ENCODE data around the gene KRTAP4-7. TPM values are rescaled to one million over a fixed set of nuclear protein-coding genes. Genes with fewer than 3 reads are reported as not detected.
"Not testable (repeated sequence)": the region's sequence is repeated elsewhere in the genome, so short reads cannot be mapped to it uniquely, and the experiment has no call there.

Gene KRTAP4-7
- total RNA-seq (2022): not detected in 2 replicates
- not detected for Bru-seq, nascent RNA
- BruChase-seq, experiment 1, labeled RNA remaining after a 2-hour chase: not detected
- BruChase-seq, experiment 2, labeled RNA remaining after a 6-hour chase: percentile 26 among the genes with signal in this experiment
- long read RNA-seq: 0 reads

DNA sequence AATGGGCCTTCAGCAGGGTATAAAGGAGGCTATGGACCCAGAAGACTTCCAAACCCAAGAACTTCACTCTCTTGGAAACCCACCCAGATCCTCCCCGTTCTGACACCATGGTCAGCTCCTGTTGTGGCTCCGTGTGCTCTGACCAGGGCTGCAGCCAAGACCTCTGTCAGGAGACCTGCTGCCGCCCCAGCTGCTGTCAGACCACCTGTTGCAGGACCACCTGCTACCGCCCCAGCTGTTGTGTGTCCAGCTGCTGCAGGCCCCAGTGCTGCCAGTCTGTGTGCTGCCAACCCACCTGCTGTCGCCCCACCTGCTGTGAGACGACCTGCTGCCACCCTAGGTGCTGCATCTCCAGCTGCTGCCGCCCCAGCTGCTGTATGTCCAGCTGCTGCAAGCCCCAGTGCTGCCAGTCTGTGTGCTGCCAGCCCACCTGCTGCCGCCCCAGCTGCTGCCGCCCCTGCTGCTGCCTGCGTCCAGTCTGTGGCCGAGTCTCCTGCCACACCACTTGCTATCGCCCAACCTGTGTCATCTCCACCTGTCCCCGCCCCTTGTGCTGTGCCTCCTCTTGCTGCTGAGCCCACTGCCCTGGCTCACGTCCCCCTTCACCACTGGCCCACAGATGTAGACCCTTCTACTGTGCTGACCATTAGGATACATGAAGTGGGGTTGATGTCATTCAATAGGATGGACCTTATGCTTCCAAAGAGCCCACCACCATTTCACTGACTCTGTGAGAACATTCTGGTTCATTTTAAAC lies at the start of gene KRTAP4-7:
KRTAP4-7 (plus strand) TSS at position 51 of the 757 bp plus-strand sequence; CDS start at position 108, 57 bp downstream.
- peaks cover 13% of the 10 kb centered on the region for H3K4me1 Mint-ChIP-seq (ENCODE audit: low read depth, unreplicated experiment)
- H3K36me3 Mint-ChIP-seq (ENCODE audit: insufficient read depth, unreplicated experiment); H3K9me3 Mint-ChIP-seq (ENCODE audit: unreplicated experiment); BruUV-seq (replicated peaks); DNase-seq; H3K36me3 ChIP-seq (ENCODE audit: control insufficient read depth, insufficient read depth, low read length); H3K27ac Mint-ChIP-seq (ENCODE audit: unreplicated experiment); POLR2A ChIA-PET; H3K27me3 Mint-ChIP-seq (ENCODE audit: insufficient read depth, unreplicated experiment); H3K4me3 ChIP-seq (ENCODE audit: low read depth, low read length); H3K9me3 ChIP-seq; intact Hi-C loops (cut with micrococcal nuclease; ENCODE audit: unreplicated experiment); H3K4me3 Mint-ChIP-seq (ENCODE audit: unreplicated experiment); H3K27me3 ChIP-seq (replicated peaks; ENCODE audit: control insufficient read depth, insufficient read depth, low read length); H3K4me1 ChIP-seq; CTCF ChIA-PET: not testable (repeated sequence)

GRCh38 chr17:41034346-41034935 lies 49.5 kb upstream of the KRTAP4-7 start, which contains the start of gene KRTAP1-3:
Gene KRTAP1-3 (minus strand): TSS chr17:41034874. CDS start chr17:41034821, 53 bp downstream.
- CTCF ChIA-PET; POLR2A ChIA-PET; H3K4me1 ChIP-seq; H3K27me3 Mint-ChIP-seq (ENCODE audit: insufficient read depth, unreplicated experiment); H3K9me3 ChIP-seq; intact Hi-C loops (cut with micrococcal nuclease; ENCODE audit: unreplicated experiment); H3K27ac Mint-ChIP-seq (ENCODE audit: unreplicated experiment); BruUV-seq (replicated peaks); H3K36me3 Mint-ChIP-seq (ENCODE audit: insufficient read depth, unreplicated experiment); DNase-seq; H3K4me1 Mint-ChIP-seq (ENCODE audit: low read depth, unreplicated experiment); H3K36me3 ChIP-seq (ENCODE audit: control insufficient read depth, insufficient read depth, low read length); H3K9me3 Mint-ChIP-seq (ENCODE audit: unreplicated experiment); H3K27me3 ChIP-seq (replicated peaks; ENCODE audit: control insufficient read depth, insufficient read depth, low read length); H3K4me3 ChIP-seq (ENCODE audit: low read depth, low read length); H3K4me3 Mint-ChIP-seq (ENCODE audit: unreplicated experiment): not testable (repeated sequence)

DNA sequence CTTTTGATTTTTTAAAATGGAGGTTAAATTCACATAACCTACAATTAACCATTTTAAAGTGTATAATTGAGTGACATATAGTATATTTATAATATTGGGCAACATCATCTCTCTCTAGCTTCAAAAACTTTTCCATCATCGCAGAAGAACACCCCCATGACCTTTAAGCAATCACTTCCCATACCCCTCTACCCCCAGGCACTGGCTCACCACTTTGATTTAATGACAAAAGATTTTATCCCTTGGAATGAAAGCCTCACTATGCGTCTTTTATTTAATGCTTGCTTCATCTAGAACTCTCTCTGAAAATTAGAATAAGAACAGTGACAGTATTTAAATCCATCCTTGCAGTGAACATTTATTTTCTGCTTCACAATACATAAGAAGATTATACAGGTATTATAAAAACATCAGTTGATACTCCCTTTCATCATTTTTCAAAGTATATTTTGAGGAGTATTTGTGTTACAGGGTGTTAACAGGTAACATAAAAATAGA lies 46.0 kb upstream of the KRTAP4-7 start:
- POLR2A ChIA-PET: no interaction called here

DNA sequence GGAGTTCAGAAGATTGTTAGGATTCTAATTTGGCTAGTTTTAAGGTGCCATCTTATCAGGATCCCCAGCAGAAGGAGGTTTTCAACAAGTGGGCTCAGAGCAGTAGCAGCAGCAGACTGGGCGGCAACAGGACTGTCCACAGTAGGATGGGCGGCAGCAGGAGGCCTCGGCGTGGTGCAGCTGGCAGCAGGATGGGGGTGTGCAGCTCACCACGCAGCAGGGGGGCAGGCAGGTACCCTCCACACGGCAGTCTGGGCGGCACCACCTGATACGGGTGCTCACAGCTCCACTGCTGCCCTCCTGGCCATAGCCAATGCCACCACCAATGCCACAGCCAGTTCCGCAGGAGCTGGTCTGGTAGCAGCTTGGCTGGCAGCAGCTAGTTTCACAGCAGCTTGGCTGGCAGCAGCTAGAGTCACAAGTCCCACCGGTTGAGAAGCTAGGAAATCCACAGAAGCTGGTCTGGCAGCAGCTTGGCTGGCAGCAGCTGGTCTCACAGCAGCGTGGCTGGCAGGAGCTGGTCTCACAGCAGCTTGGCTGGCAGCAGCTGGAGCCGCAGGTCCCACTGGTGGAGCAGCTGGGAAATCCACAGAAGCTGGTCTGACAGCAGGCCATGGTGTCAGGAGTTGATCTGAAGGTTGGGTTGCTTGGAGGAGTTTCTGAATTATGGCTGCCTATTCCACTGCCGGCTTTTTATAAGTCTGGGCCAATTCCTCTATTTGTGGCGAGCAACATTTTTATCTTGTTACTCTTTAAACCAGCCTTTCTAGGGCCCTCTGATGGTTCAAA lies 43.0 kb upstream of the KRTAP4-7 start, which contains the start of gene KRTAP1-1:
KRTAP1-1 (minus strand) TSS at position 668 of the 789 bp plus-strand sequence; CDS start at position 615, 53 bp downstream.
- H3K36me3 ChIP-seq (ENCODE audit: control insufficient read depth, insufficient read depth, low read length); intact Hi-C loops (cut with micrococcal nuclease; ENCODE audit: unreplicated experiment); H3K36me3 Mint-ChIP-seq (ENCODE audit: insufficient read depth, unreplicated experiment); H3K4me1 ChIP-seq; H3K4me3 Mint-ChIP-seq (ENCODE audit: unreplicated experiment); DNase-seq; CTCF ChIA-PET; H3K4me3 ChIP-seq (ENCODE audit: low read depth, low read length); H3K27me3 ChIP-seq (replicated peaks; ENCODE audit: control insufficient read depth, insufficient read depth, low read length); H3K27me3 Mint-ChIP-seq (ENCODE audit: insufficient read depth, unreplicated experiment); H3K4me1 Mint-ChIP-seq (ENCODE audit: low read depth, unreplicated experiment); POLR2A ChIA-PET; BruUV-seq (replicated peaks); H3K27ac Mint-ChIP-seq (ENCODE audit: unreplicated experiment); H3K9me3 ChIP-seq: not testable (repeated sequence)
- peaks cover 23% of the 10 kb centered on the region for H3K9me3 Mint-ChIP-seq (ENCODE audit: unreplicated experiment)

More for the DNA sequence above, 46.0 kb upstream of the KRTAP4-7 start:
- Histone ChIP-seq H3K36me3 (ENCODE audit: control insufficient read depth, insufficient read depth, low read length) (no peaks in the 10 kb centered on the region), H3K9me3 (no peaks in the 10 kb centered on the region), H3K27me3 (replicated peaks; ENCODE audit: control insufficient read depth, insufficient read depth, low read length) (no peaks in the 10 kb centered on the region), H3K4me3 (ENCODE audit: low read depth, low read length) (no peak overlapping the region), H3K4me1 (0 out of 2 replicates have a peak, but pooled peaks cover 3% of the 10 kb centered on the region)
- H3K36me3 Mint-ChIP-seq (ENCODE audit: insufficient read depth, unreplicated experiment): no peaks in the 10 kb centered on the region
- H3K27ac Mint-ChIP-seq (ENCODE audit: unreplicated experiment): no peak overlapping the region
- H3K4me3 Mint-ChIP-seq (ENCODE audit: unreplicated experiment): no peak overlapping the region
- intact Hi-C loops (cut with micrococcal nuclease; ENCODE audit: unreplicated experiment): no loop called here
- no peak for TF ChIP-seq CTCF (IDR thresholded peaks at IDR 0.05; ENCODE audit: insufficient read depth in 1 of 2, low read depth in 1 of 2, low read length in 1 of 2, severe bottlenecking in 1 of 2, unreplicated experiment in 1 of 2)
- BruUV-seq (replicated peaks): no TSS peak
- CTCF ChIA-PET: no interaction called here
- no peak for DNase-seq
- peaks cover 9% of the 10 kb centered on the region for H3K9me3 Mint-ChIP-seq (ENCODE audit: unreplicated experiment)
- peaks cover 8% of the 10 kb centered on the region for H3K4me1 Mint-ChIP-seq (ENCODE audit: low read depth, unreplicated experiment)
- H3K27me3 Mint-ChIP-seq (ENCODE audit: insufficient read depth, unreplicated experiment): no peaks in the 10 kb centered on the region

All from Caco-2 (cell line).